Breast epithelium (tissue), 3 donors: ENCODE results near the gene CACNA2D3.

ENCODE experiments used
- POLR2A ChIP-seq: fragments of 450-650 bp; IDR thresholded peaks from one replicate; pipeline ENCODE4 v1.6.1; 2016; ENCODE audit warnings: antibody characterized with exemption, mild to moderate bottlenecking, moderate library complexity
- TF ChIP-seq, protein P1 (sequence below), 3 donors: fragments of 450-650 bp; IDR thresholded peaks; one replicate each; pipeline ENCODE4 v1.5.1; 2016 to 2017; ENCODE audit warnings: antibody characterized with exemption in 3 of 3, mild to moderate bottlenecking in 3 of 3, moderate library complexity in 3 of 3

- TF ChIP-seq, protein P1, sequence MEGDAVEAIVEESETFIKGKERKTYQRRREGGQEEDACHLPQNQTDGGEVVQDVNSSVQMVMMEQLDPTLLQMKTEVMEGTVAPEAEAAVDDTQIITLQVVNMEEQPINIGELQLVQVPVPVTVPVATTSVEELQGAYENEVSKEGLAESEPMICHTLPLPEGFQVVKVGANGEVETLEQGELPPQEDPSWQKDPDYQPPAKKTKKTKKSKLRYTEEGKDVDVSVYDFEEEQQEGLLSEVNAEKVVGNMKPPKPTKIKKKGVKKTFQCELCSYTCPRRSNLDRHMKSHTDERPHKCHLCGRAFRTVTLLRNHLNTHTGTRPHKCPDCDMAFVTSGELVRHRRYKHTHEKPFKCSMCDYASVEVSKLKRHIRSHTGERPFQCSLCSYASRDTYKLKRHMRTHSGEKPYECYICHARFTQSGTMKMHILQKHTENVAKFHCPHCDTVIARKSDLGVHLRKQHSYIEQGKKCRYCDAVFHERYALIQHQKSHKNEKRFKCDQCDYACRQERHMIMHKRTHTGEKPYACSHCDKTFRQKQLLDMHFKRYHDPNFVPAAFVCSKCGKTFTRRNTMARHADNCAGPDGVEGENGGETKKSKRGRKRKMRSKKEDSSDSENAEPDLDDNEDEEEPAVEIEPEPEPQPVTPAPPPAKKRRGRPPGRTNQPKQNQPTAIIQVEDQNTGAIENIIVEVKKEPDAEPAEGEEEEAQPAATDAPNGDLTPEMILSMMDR (IDR thresholded peaks at IDR 0.05) = no peak
- TF ChIP-seq POLR2A = no peak
Observed at GRCh38 chr3:54928046-54928770, 805.9 kb downstream of the CACNA2D3 start, which contains the start of gene LRTM1.
